Ishikawa (cell line): ENCODE measurements around the gene UTF1.

Experiments
- CEBPB ChIP-seq: IDR thresholded peaks from 2 replicates; pipeline ENCODE4 v1.6.1; 2012
- CREB1 ChIP-seq: IDR thresholded peaks from 2 replicates; pipeline ENCODE4 v1.6.1; 2012; ENCODE audit warnings: low read depth
- EP300 ChIP-seq: IDR thresholded peaks from 2 replicates; pipeline ENCODE4 v1.6.1; 2012; ENCODE audit warnings: borderline replicate concordance
- FOXM1 ChIP-seq: IDR thresholded peaks from 2 replicates; pipeline ENCODE4 v1.6.1; 2012; ENCODE audit warnings: low read depth, borderline replicate concordance
- NFIC ChIP-seq: IDR thresholded peaks from 2 replicates; pipeline ENCODE4 v1.6.1; 2012
- TAF1 ChIP-seq: IDR thresholded peaks from 2 replicates; pipeline ENCODE4 v1.6.1; 2012; ENCODE audit warnings: low read depth, mild to moderate bottlenecking
- YY1 ChIP-seq: IDR thresholded peaks from 2 replicates; pipeline ENCODE4 v1.6.1; 2012; ENCODE audit warnings: low read depth
- TF ChIP-seq, protein P1 (sequence below): IDR thresholded peaks from 2 replicates; pipeline ENCODE4 v1.6.1; 2012; ENCODE audit warnings: low read depth, mild to moderate bottlenecking
- TF ChIP-seq, protein P2 (sequence below): IDR thresholded peaks from 2 replicates; pipeline ENCODE4 v1.6.1; 2012

GRCh38 chr10:133259602-133259989 is 29.6 kb downstream of the UTF1 start:
- TF ChIP-seq YY1 (no peak), CEBPB (no peak), EP300 (no peak), NFIC (no peak), CREB1 (no peak), TAF1 (no peak), FOXM1 (no peak)
- TF ChIP-seq, protein P1, sequence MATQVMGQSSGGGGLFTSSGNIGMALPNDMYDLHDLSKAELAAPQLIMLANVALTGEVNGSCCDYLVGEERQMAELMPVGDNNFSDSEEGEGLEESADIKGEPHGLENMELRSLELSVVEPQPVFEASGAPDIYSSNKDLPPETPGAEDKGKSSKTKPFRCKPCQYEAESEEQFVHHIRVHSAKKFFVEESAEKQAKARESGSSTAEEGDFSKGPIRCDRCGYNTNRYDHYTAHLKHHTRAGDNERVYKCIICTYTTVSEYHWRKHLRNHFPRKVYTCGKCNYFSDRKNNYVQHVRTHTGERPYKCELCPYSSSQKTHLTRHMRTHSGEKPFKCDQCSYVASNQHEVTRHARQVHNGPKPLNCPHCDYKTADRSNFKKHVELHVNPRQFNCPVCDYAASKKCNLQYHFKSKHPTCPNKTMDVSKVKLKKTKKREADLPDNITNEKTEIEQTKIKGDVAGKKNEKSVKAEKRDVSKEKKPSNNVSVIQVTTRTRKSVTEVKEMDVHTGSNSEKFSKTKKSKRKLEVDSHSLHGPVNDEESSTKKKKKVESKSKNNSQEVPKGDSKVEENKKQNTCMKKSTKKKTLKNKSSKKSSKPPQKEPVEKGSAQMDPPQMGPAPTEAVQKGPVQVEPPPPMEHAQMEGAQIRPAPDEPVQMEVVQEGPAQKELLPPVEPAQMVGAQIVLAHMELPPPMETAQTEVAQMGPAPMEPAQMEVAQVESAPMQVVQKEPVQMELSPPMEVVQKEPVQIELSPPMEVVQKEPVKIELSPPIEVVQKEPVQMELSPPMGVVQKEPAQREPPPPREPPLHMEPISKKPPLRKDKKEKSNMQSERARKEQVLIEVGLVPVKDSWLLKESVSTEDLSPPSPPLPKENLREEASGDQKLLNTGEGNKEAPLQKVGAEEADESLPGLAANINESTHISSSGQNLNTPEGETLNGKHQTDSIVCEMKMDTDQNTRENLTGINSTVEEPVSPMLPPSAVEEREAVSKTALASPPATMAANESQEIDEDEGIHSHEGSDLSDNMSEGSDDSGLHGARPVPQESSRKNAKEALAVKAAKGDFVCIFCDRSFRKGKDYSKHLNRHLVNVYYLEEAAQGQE, result no peak
- TF ChIP-seq, protein P2, sequence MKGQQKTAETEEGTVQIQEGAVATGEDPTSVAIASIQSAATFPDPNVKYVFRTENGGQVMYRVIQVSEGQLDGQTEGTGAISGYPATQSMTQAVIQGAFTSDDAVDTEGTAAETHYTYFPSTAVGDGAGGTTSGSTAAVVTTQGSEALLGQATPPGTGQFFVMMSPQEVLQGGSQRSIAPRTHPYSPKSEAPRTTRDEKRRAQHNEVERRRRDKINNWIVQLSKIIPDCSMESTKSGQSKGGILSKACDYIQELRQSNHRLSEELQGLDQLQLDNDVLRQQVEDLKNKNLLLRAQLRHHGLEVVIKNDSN, result no peak
